Ovary (tissue), 3 donors: ENCODE measurements around the gene HRH2.

Experiments
- POLR2A ChIP-seq: fragments of 450-650 bp; IDR thresholded peaks from one replicate; pipeline ENCODE4 v1.6.1; 2017; ENCODE audit warnings: antibody characterized with exemption, mild to moderate bottlenecking, moderate library complexity
- TF ChIP-seq, protein P1 (sequence below), 3 donors: fragments of 450-650 bp in 2 of 3; fragments of 200-600 bp in 1 of 3; IDR thresholded peaks; one replicate each; pipeline versions ENCODE4 v1.5.1 to v1.8.0; 2016 to 2022; ENCODE audit warnings: antibody characterized with exemption in 3 of 3, mild to moderate bottlenecking in 1 of 3
- donor health status: DM: no; HTN: no; CAD: no.

DNA sequence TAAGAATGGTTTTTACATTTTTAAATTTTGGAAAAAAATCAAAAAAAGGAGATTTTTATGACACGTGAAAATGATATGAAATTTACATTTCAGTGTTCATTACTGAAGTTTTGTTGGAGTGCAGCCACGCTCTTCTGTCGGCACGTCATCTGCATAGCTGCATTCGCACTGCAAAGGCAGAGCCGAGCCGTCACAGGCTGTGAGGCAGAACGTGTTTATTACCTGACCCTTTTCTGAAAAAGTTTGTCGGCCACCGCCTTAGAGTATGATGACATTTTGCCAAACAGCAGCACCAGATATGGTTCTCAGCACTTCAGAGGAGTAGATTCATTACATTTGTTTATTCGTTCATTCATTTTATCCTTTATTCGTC, 24.1 kb downstream of the HRH2 start:
- TF ChIP-seq, protein P1, sequence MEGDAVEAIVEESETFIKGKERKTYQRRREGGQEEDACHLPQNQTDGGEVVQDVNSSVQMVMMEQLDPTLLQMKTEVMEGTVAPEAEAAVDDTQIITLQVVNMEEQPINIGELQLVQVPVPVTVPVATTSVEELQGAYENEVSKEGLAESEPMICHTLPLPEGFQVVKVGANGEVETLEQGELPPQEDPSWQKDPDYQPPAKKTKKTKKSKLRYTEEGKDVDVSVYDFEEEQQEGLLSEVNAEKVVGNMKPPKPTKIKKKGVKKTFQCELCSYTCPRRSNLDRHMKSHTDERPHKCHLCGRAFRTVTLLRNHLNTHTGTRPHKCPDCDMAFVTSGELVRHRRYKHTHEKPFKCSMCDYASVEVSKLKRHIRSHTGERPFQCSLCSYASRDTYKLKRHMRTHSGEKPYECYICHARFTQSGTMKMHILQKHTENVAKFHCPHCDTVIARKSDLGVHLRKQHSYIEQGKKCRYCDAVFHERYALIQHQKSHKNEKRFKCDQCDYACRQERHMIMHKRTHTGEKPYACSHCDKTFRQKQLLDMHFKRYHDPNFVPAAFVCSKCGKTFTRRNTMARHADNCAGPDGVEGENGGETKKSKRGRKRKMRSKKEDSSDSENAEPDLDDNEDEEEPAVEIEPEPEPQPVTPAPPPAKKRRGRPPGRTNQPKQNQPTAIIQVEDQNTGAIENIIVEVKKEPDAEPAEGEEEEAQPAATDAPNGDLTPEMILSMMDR (IDR thresholded peaks at IDR 0.05), result no peak
- no peak for TF ChIP-seq POLR2A
